IPS DF 6.9 (cell line): Measurements from ENCODE around the gene PSMA3.

Experiments used
- DNase-seq: peaks from one replicate; pipeline ENCODE4 v3.0.0-alpha.2; 2013; ENCODE audit warnings: low read depth, low spot score
- H3K27ac ChIP-seq: one replicate; pipeline ENCODE4 v1.5.1; 2013; ENCODE audit warnings: low read length, control low read depth
- H3K27me3 ChIP-seq: 2 replicates; pipeline ENCODE4 v1.6.1; 2013; ENCODE audit warnings: mild to moderate bottlenecking, low read length; ENCODE audit not compliant: control insufficient read depth, insufficient read depth
- H3K36me3 ChIP-seq: 2 replicates; pipeline ENCODE4 v1.6.1; 2013; ENCODE audit warnings: low read length; ENCODE audit not compliant: control insufficient read depth, insufficient read depth
- H3K4me1 ChIP-seq: 2 replicates; pipeline ENCODE4 v1.6.1; 2013; ENCODE audit warnings: low read length; ENCODE audit not compliant: control insufficient read depth, insufficient read depth
- H3K4me3 ChIP-seq: 2 replicates; pipeline ENCODE4 v1.5.1; 2013; ENCODE audit warnings: mild to moderate bottlenecking, low read length
- H3K9me3 ChIP-seq: 2 replicates; pipeline ENCODE4 v1.6.1; 2013; ENCODE audit warnings: low read length, inconsistent platforms; ENCODE audit not compliant: control insufficient read depth, insufficient read depth
- WGBS: extraction: QIAGEN DNeasy Blood & Tissue Kit; methylation state at CpG from one replicate; pipeline ENCODE4 v1.1.7; 2013; ENCODE audit warnings: mixed read lengths, missing lambda C conversion rate; ENCODE audit not compliant: insufficient read length, insufficient coverage; 5-methylcytosine and 5-hydroxymethylcytosine counted together

The PSMA3 gene

GRCh38 chr14:58244556-58245387 is at the start of gene PSMA3:
TSS of gene PSMA3 (plus strand) at chr14:58244843. CDS start at chr14:58244921, 78 bp downstream.
- WGBS: no CpG with 5 or more reads among the region's 50 CpGs
- Histone ChIP-seq H3K36me3 (no peaks in the 10 kb centered on the region; the same call in 1 of the 2 replicates), H3K27me3 (no peaks in the 10 kb centered on the region), H3K4me1 (no peaks in the 10 kb centered on the region), H3K4me3 (peak within 1 kb of the TSS; percentile 90), H3K27ac (no peak within 1 kb of the TSS), H3K9me3 (no peaks in the 10 kb centered on the region)
- peak; percentile 87 for DNase-seq

GRCh38 chr14:58196198-58196597 is 48.4 kb upstream of the PSMA3 start:
- whole genome bisulfite sequencing: no CpG with 5 or more reads among the region's 1 CpG

GRCh38 chr14:58198086-58198485 is 46.6 kb upstream of the PSMA3 start:
- Histone ChIP-seq H3K4me3 (no peak overlapping the region), H3K27me3 (no peaks in the 10 kb centered on the region), H3K36me3 (no peaks in the 10 kb centered on the region), H3K4me1 (no peaks in the 10 kb centered on the region), H3K9me3 (no peaks in the 10 kb centered on the region), H3K27ac (no peak overlapping the region)
- no peak for DNase-seq
- no CpG with 5 or more reads among the region's 5 CpGs for WGBS

More at GRCh38 chr14:58196198-58196597, 48.4 kb upstream of the PSMA3 start:
- Histone ChIP-seq H3K36me3 (no peaks in the 10 kb centered on the region), H3K4me3 (no peak overlapping the region), H3K4me1 (no peaks in the 10 kb centered on the region), H3K9me3 (no peaks in the 10 kb centered on the region), H3K27ac (no peak overlapping the region), H3K27me3 (no peaks in the 10 kb centered on the region)
- DNase-seq: no peak

- Histone ChIP-seq H3K4me3 (peak within 1 kb of the TSS; percentile 99), H3K36me3 (no peaks in the 10 kb centered on the region), H3K27ac (no peak within 1 kb of the TSS), H3K9me3 (no peaks in the 10 kb centered on the region), H3K27me3 (no peaks in the 10 kb centered on the region), H3K4me1 (no peaks in the 10 kb centered on the region)
- WGBS: no CpG with 5 or more reads among the region's 78 CpGs
- peak; percentile 39 for DNase-seq
These were observed 44.7 kb upstream of the PSMA3 start, which contains the start of gene ACTR10 for GRCh38 chr14:58199726-58200479. TSS of gene ACTR10 (plus strand) at chr14:58200149. CDS start at chr14:58200218, 69 bp downstream.

- H3K36me3 ChIP-seq: no peaks in the 10 kb centered on the region
- H3K27me3 ChIP-seq: no peaks in the 10 kb centered on the region
- H3K27ac ChIP-seq: no peak overlapping the region
- no peaks in the 10 kb centered on the region for H3K4me1 ChIP-seq
- WGBS: no CpG with 5 or more reads among the region's 11 CpGs
- no peaks in the 10 kb centered on the region for H3K9me3 ChIP-seq
- DNase-seq: no peak
- peak overlapping the region; percentile 99 for H3K4me3 ChIP-seq
These were observed 44.2 kb upstream of the PSMA3 start for GRCh38 chr14:58200480-58200841.

GRCh38 chr14:58200846-58201245 is 43.8 kb upstream of the PSMA3 start:
- WGBS: no CpG with 5 or more reads among the region's 2 CpGs
- no peaks in the 10 kb centered on the region for H3K4me1 ChIP-seq
- H3K27ac ChIP-seq: no peak overlapping the region
- no peak for DNase-seq
- H3K4me3 ChIP-seq: peak overlapping the region; percentile 99; the same call in 1 of the 2 replicates
- H3K36me3 ChIP-seq: no peaks in the 10 kb centered on the region
- no peaks in the 10 kb centered on the region for H3K9me3 ChIP-seq
- no peaks in the 10 kb centered on the region for H3K27me3 ChIP-seq

- H3K4me3 ChIP-seq: no peak overlapping the region
- no peak for DNase-seq
- no peaks in the 10 kb centered on the region for H3K27me3 ChIP-seq
- no peaks in the 10 kb centered on the region for H3K9me3 ChIP-seq
- no peaks in the 10 kb centered on the region for H3K4me1 ChIP-seq
- no peaks in the 10 kb centered on the region for H3K36me3 ChIP-seq
- no peak overlapping the region for H3K27ac ChIP-seq
These were observed 31.5 kb upstream of the PSMA3 start for GRCh38 chr14:58213176-58213575.

GRCh38 chr14:58215191-58215914 is 29.3 kb upstream of the PSMA3 start:
- WGBS: no CpG with 5 or more reads among the region's 2 CpGs
- H3K27me3 ChIP-seq: no peaks in the 10 kb centered on the region
- no peaks in the 10 kb centered on the region for H3K9me3 ChIP-seq

GRCh38 chr14:58216544-58216943 is 28.1 kb upstream of the PSMA3 start:
- no peaks in the 10 kb centered on the region for H3K4me1 ChIP-seq
- no peak overlapping the region for H3K27ac ChIP-seq
- no peaks in the 10 kb centered on the region for H3K27me3 ChIP-seq
- DNase-seq: no peak
- no peaks in the 10 kb centered on the region for H3K36me3 ChIP-seq
- H3K9me3 ChIP-seq: no peaks in the 10 kb centered on the region
- no CpG with 5 or more reads among the region's 2 CpGs for WGBS
- H3K4me3 ChIP-seq: no peak overlapping the region

More at GRCh38 chr14:58215191-58215914, 29.3 kb upstream of the PSMA3 start:
- no peaks in the 10 kb centered on the region for H3K4me1 ChIP-seq
- DNase-seq: no peak
- no peak overlapping the region for H3K27ac ChIP-seq
- no peaks in the 10 kb centered on the region for H3K36me3 ChIP-seq
- H3K4me3 ChIP-seq: no peak overlapping the region

GRCh38 chr14:58227096-58227819 is 17.4 kb upstream of the PSMA3 start:
- H3K36me3 ChIP-seq: no peaks in the 10 kb centered on the region
- H3K27me3 ChIP-seq: no peaks in the 10 kb centered on the region
- no CpG with 5 or more reads among the region's 5 CpGs for WGBS
- H3K4me3 ChIP-seq: no peak overlapping the region
- no peak for DNase-seq
- no peak overlapping the region for H3K27ac ChIP-seq
- no peaks in the 10 kb centered on the region for H3K4me1 ChIP-seq
- no peaks in the 10 kb centered on the region for H3K9me3 ChIP-seq
